ENCODE measurements around the gene BSPRY. TPM values are rescaled to one million over a fixed set of nuclear protein-coding genes. Genes with fewer than 3 reads are reported as not detected.

The BSPRY gene
- total and polyA plus RNA-seq, 2 of the 13 experiments (the other 11 are each of a cell fraction or from before 2014, with no cell fraction given) = 0.09 to 0.26 TPM

GRCh38 chr9:113313261-113313660 is 36.1 kb upstream of the BSPRY start:
- H3K27me3 ChIP-seq (ENCODE audit: control insufficient read depth in 1 of 2, insufficient read depth in 2 of 2, low read length in 2 of 2) = 0 out of 5 replicates have a peak, but pooled peaks cover 0 to 1% of the 10 kb centered on the region in 2 experiments
- no peak overlapping the region for H2AFZ ChIP-seq (ENCODE audit: low read length)
- FAIRE-seq = no peak
- BruUV-seq (replicated peaks) = no TSS peak
- H3K9me3 ChIP-seq (ENCODE audit: low read length) = no peaks in the 10 kb centered on the region
- H3K4me1 ChIP-seq (ENCODE audit: insufficient read depth, low read length) = peaks cover 10% of the 10 kb centered on the region
- WGBS (ENCODE audit: low lambda C conversion rate) = 43% methylated on average over 5 of the region's 5 CpGs
- ATAC-seq = no peak
- ChIA-PET POLR2A (no interaction called here), CTCF (ENCODE audit: low intra/inter-chr PET ratio, low total read pairs) (no interaction called here)
- no peak overlapping the region for H3K9ac ChIP-seq (ENCODE audit: insufficient read depth, low read depth, low read length)
- in situ Hi-C loops (cut with HindIII; ENCODE audit: extremely low pct_ligation_motif_present, low pct_unique_long_range_greater_than_20kb) (no loop called here), intact Hi-C loops (cut with micrococcal nuclease; ENCODE audit: unreplicated experiment) (loop anchor here (5.0 to 10.0 kb wide), 2 partner anchors 34 to 1948 kb away; partner anchors contain the start of gene BSPRY)
- TF ChIP-seq PHF5A (CRISPR knock-in tag; IDR thresholded peaks at IDR 0.05; ENCODE audit: low read depth, unreplicated experiment) = no peak
- no peak for TF ChIP-seq ZNF263 (CRISPR knock-in tag; IDR thresholded peaks at IDR 0.05)
- no peak for TF ChIP-seq TAF15 (IDR thresholded peaks at IDR 0.05; ENCODE audit: low read depth, low read length, poor library complexity, severe bottlenecking)
- TF ChIP-seq HES4 (CRISPR knock-in tag; IDR thresholded peaks at IDR 0.05; ENCODE audit: borderline replicate concordance) = no peak
- no peak for TF ChIP-seq ZFP62 (CRISPR knock-in tag; IDR thresholded peaks at IDR 0.05)
- TF ChIP-seq CREB3 (CRISPR knock-in tag; IDR thresholded peaks at IDR 0.05) = no peak
- no peak for TF ChIP-seq HNF4G (IDR thresholded peaks at IDR 0.05; ENCODE audit: borderline replicate concordance, low read depth, low read length)
- TF ChIP-seq HNF4G (CRISPR knock-in tag; IDR thresholded peaks at IDR 0.05; ENCODE audit: borderline replicate concordance, low read depth) = no peak
- TF ChIP-seq, protein P1, sequence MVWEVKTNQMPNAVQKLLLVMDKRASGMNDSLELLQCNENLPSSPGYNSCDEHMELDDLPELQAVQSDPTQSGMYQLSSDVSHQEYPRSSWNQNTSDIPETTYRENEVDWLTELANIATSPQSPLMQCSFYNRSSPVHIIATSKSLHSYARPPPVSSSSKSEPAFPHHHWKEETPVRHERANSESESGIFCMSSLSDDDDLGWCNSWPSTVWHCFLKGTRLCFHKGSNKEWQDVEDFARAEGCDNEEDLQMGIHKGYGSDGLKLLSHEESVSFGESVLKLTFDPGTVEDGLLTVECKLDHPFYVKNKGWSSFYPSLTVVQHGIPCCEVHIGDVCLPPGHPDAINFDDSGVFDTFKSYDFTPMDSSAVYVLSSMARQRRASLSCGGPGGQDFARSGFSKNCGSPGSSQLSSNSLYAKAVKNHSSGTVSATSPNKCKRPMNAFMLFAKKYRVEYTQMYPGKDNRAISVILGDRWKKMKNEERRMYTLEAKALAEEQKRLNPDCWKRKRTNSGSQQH (CRISPR knock-in tag; IDR thresholded peaks at IDR 0.05; ENCODE audit: low read depth) = no peak
- no peak for TF ChIP-seq ZNF629 (CRISPR knock-in tag; conservative IDR thresholded peaks at IDR 0.05)
- no peak overlapping the region for H3K4me3 ChIP-seq (replicated peaks in 1 of 3; ENCODE audit: insufficient read depth in 1 of 3, low read depth in 2 of 3, low read length in 3 of 3)
- no peak overlapping the region for H3K4me2 ChIP-seq (ENCODE audit: low read depth, low read length)
- no peaks in the 10 kb centered on the region for H4K20me1 ChIP-seq (ENCODE audit: insufficient read depth, low read length)
- no peak for DNase-seq (ENCODE audit: low spot score)
- H3K79me2 ChIP-seq (ENCODE audit: insufficient read depth, low read length) = no peaks in the 10 kb centered on the region
- no peaks in the 10 kb centered on the region for H3K36me3 ChIP-seq (replicated peaks in 1 of 2; ENCODE audit: control insufficient read depth in 1 of 2, insufficient read depth in 2 of 2, low read length in 2 of 2)
- H3K27ac ChIP-seq (ENCODE audit: extremely low read length, insufficient read depth, low read length) = no peak overlapping the region
